Measurements from ENCODE around the gene TRAP1.

The TRAP1 gene

GRCh38 chr16:3738128-3738527 lies 20.8 kb upstream of the TRAP1 start:
- Histone ChIP-seq H3K36me3 (ENCODE audit: control insufficient read depth, insufficient read depth, low read length) (peaks cover 72% of the 10 kb centered on the region), H3K4me3 (ENCODE audit: insufficient read depth, low read depth, low read length) (no peak overlapping the region), H3K27me3 (ENCODE audit: control insufficient read depth, insufficient read depth, low read length, poor library complexity, severe bottlenecking) (no peaks in the 10 kb centered on the region), H3K4me1 (ENCODE audit: control insufficient read depth, insufficient read depth, low read length) (no peaks in the 10 kb centered on the region), H3K27ac (ENCODE audit: insufficient read depth, low read depth, low read length, poor library complexity, severe bottlenecking) (no peak overlapping the region), H3K9me3 (ENCODE audit: control insufficient read depth, low read length) (no peaks in the 10 kb centered on the region)
- WGBS, 2 experiments, result 92 to 98% methylated on average over 5 of the region's 5 CpGs

GRCh38 chr16:3737181-3737580 lies 19.9 kb upstream of the TRAP1 start:
- H3K4me3 ChIP-seq (ENCODE audit: insufficient read depth, low read depth, low read length), result no peak overlapping the region
- peaks cover 65% of the 10 kb centered on the region for H3K36me3 ChIP-seq (ENCODE audit: control insufficient read depth, insufficient read depth, low read length)
- H3K27ac ChIP-seq (ENCODE audit: insufficient read depth, low read depth, low read length, poor library complexity, severe bottlenecking), result no peak overlapping the region
- no peaks in the 10 kb centered on the region for H3K4me1 ChIP-seq (ENCODE audit: control insufficient read depth, insufficient read depth, low read length)
- 56 to 59% methylated on average over 8 of the region's 8 CpGs for WGBS, 2 experiments
- H3K9me3 ChIP-seq (ENCODE audit: control insufficient read depth, low read length), result no peaks in the 10 kb centered on the region
- no peaks in the 10 kb centered on the region for H3K27me3 ChIP-seq (ENCODE audit: control insufficient read depth, insufficient read depth, low read length, poor library complexity, severe bottlenecking)

- Histone ChIP-seq H3K27me3 (ENCODE audit: control insufficient read depth, insufficient read depth, low read length, poor library complexity, severe bottlenecking) (no peaks in the 10 kb centered on the region), H3K4me1 (ENCODE audit: control insufficient read depth, insufficient read depth, low read length) (no peaks in the 10 kb centered on the region), H3K27ac (ENCODE audit: insufficient read depth, low read depth, low read length, poor library complexity, severe bottlenecking) (no peak overlapping the region), H3K36me3 (ENCODE audit: control insufficient read depth, insufficient read depth, low read length) (peaks cover 71% of the 10 kb centered on the region), H3K4me3 (ENCODE audit: insufficient read depth, low read depth, low read length) (no peak overlapping the region), H3K9me3 (ENCODE audit: control insufficient read depth, low read length) (no peaks in the 10 kb centered on the region)
- 95 to 97% methylated on average over 6 of the region's 6 CpGs for WGBS, 2 experiments
Measured at GRCh38 chr16:3736116-3736515, 18.8 kb upstream of the TRAP1 start.

GRCh38 chr16:3735541-3735940 lies 18.2 kb upstream of the TRAP1 start:
- peaks cover 71% of the 10 kb centered on the region for H3K36me3 ChIP-seq (ENCODE audit: control insufficient read depth, insufficient read depth, low read length)
- H3K4me3 ChIP-seq (ENCODE audit: insufficient read depth, low read depth, low read length), result no peak overlapping the region
- H3K27ac ChIP-seq (ENCODE audit: insufficient read depth, low read depth, low read length, poor library complexity, severe bottlenecking), result no peak overlapping the region
- no peaks in the 10 kb centered on the region for H3K4me1 ChIP-seq (ENCODE audit: control insufficient read depth, insufficient read depth, low read length)
- 96 to 97% methylated on average over 13 of the region's 13 CpGs for WGBS, 2 experiments
- no peaks in the 10 kb centered on the region for H3K27me3 ChIP-seq (ENCODE audit: control insufficient read depth, insufficient read depth, low read length, poor library complexity, severe bottlenecking)
- no peaks in the 10 kb centered on the region for H3K9me3 ChIP-seq (ENCODE audit: control insufficient read depth, low read length)

- no peaks in the 10 kb centered on the region for H3K27me3 ChIP-seq (ENCODE audit: control insufficient read depth, insufficient read depth, low read length, poor library complexity, severe bottlenecking)
- H3K4me3 ChIP-seq (ENCODE audit: insufficient read depth, low read depth, low read length), result no peak overlapping the region
- H3K27ac ChIP-seq (ENCODE audit: insufficient read depth, low read depth, low read length, poor library complexity, severe bottlenecking), result no peak overlapping the region
- H3K4me1 ChIP-seq (ENCODE audit: control insufficient read depth, insufficient read depth, low read length), result no peaks in the 10 kb centered on the region
- no peaks in the 10 kb centered on the region for H3K9me3 ChIP-seq (ENCODE audit: control insufficient read depth, low read length)
- 95 to 96% methylated on average over 25 of the region's 25 CpGs for WGBS, 2 experiments
- H3K36me3 ChIP-seq (ENCODE audit: control insufficient read depth, insufficient read depth, low read length), result peaks cover 69% of the 10 kb centered on the region
Measured at GRCh38 chr16:3734758-3735221, 17.5 kb upstream of the TRAP1 start.

GRCh38 chr16:3734084-3734757 lies 16.9 kb upstream of the TRAP1 start:
- H3K36me3 ChIP-seq (ENCODE audit: control insufficient read depth, insufficient read depth, low read length), result peaks cover 70% of the 10 kb centered on the region
- no peak overlapping the region for H3K27ac ChIP-seq (ENCODE audit: insufficient read depth, low read depth, low read length, poor library complexity, severe bottlenecking)
- no peaks in the 10 kb centered on the region for H3K27me3 ChIP-seq (ENCODE audit: control insufficient read depth, insufficient read depth, low read length, poor library complexity, severe bottlenecking)
- H3K4me1 ChIP-seq (ENCODE audit: control insufficient read depth, insufficient read depth, low read length), result no peaks in the 10 kb centered on the region
- WGBS, 2 experiments, result 95 to 96% methylated on average over 27 of the region's 27 CpGs
- H3K9me3 ChIP-seq (ENCODE audit: control insufficient read depth, low read length), result no peaks in the 10 kb centered on the region
- H3K4me3 ChIP-seq (ENCODE audit: insufficient read depth, low read depth, low read length), result no peak overlapping the region

- H3K27me3 ChIP-seq (ENCODE audit: control insufficient read depth, insufficient read depth, low read length, poor library complexity, severe bottlenecking), result no peaks in the 10 kb centered on the region
- H3K4me1 ChIP-seq (ENCODE audit: control insufficient read depth, insufficient read depth, low read length), result no peaks in the 10 kb centered on the region
- peaks cover 72% of the 10 kb centered on the region for H3K36me3 ChIP-seq (ENCODE audit: control insufficient read depth, insufficient read depth, low read length)
- WGBS, 2 experiments, result 91 to 92% methylated on average over 8 of the region's 8 CpGs
- no peak overlapping the region for H3K27ac ChIP-seq (ENCODE audit: insufficient read depth, low read depth, low read length, poor library complexity, severe bottlenecking)
- no peak overlapping the region for H3K4me3 ChIP-seq (ENCODE audit: insufficient read depth, low read depth, low read length)
- no peaks in the 10 kb centered on the region for H3K9me3 ChIP-seq (ENCODE audit: control insufficient read depth, low read length)
Measured at GRCh38 chr16:3732171-3732570, 14.8 kb upstream of the TRAP1 start.

- H3K4me1 ChIP-seq (ENCODE audit: control insufficient read depth, insufficient read depth, low read length), result no peaks in the 10 kb centered on the region
- WGBS, 2 experiments, result 95 to 96% methylated on average over 34 of the region's 34 CpGs
- H3K27ac ChIP-seq (ENCODE audit: insufficient read depth, low read depth, low read length, poor library complexity, severe bottlenecking), result no peak overlapping the region
- no peak overlapping the region for H3K4me3 ChIP-seq (ENCODE audit: insufficient read depth, low read depth, low read length)
- H3K36me3 ChIP-seq (ENCODE audit: control insufficient read depth, insufficient read depth, low read length), result peaks cover 64% of the 10 kb centered on the region
- no peaks in the 10 kb centered on the region for H3K9me3 ChIP-seq (ENCODE audit: control insufficient read depth, low read length)
- H3K27me3 ChIP-seq (ENCODE audit: control insufficient read depth, insufficient read depth, low read length, poor library complexity, severe bottlenecking), result no peaks in the 10 kb centered on the region
Measured at GRCh38 chr16:3731126-3731935, 14.0 kb upstream of the TRAP1 start.

- H3K36me3 ChIP-seq (ENCODE audit: control insufficient read depth, insufficient read depth, low read length), result peaks cover 56% of the 10 kb centered on the region
- H3K4me3 ChIP-seq (ENCODE audit: insufficient read depth, low read depth, low read length), result no peak overlapping the region
- no peak overlapping the region for H3K27ac ChIP-seq (ENCODE audit: insufficient read depth, low read depth, low read length, poor library complexity, severe bottlenecking)
- H3K4me1 ChIP-seq (ENCODE audit: control insufficient read depth, insufficient read depth, low read length), result no peaks in the 10 kb centered on the region
- 96 to 97% methylated on average over 24 of the region's 24 CpGs for WGBS, 2 experiments
- no peaks in the 10 kb centered on the region for H3K9me3 ChIP-seq (ENCODE audit: control insufficient read depth, low read length)
- H3K27me3 ChIP-seq (ENCODE audit: control insufficient read depth, insufficient read depth, low read length, poor library complexity, severe bottlenecking), result no peaks in the 10 kb centered on the region
Measured at GRCh38 chr16:3730161-3731125, 13.1 kb upstream of the TRAP1 start.

All from ectodermal cell (in vitro differentiated cells).